Astrocyte (in vitro differentiated cells and primary cell): ENCODE results near the gene NR1H3. TPM values are rescaled to one million over a fixed set of nuclear protein-coding genes. Genes with fewer than 3 reads are reported as not detected.

ENCODE experiments used
- DNase-seq: peaks from one replicate; pipeline ENCODE4 v3.0.0-alpha.2; 2010; ENCODE audit warnings: low read depth
- FAIRE-seq: peaks from 2 replicates; lab custom pipeline; 2011; peaks lifted over from hg19 to GRCh38; lab: Jason Lieb, UNC
- H2AFZ ChIP-seq: 2 replicates; pipeline ENCODE4 v1.6.0; 2012; ENCODE audit warnings: low read depth, low read length, inconsistent platforms
- H3K27ac ChIP-seq: 2 replicates; pipeline ENCODE4 v1.5.1; 2011; ENCODE audit warnings: low read depth, low read length, inconsistent platforms
- H3K27me3 ChIP-seq: 2 replicates; pipeline ENCODE4 v1.6.0; 2011; ENCODE audit warnings: low read length, inconsistent platforms; ENCODE audit not compliant: insufficient read depth
- H3K36me3 ChIP-seq: 2 replicates; pipeline ENCODE4 v1.5.1; 2011; ENCODE audit warnings: low read length, inconsistent platforms; ENCODE audit not compliant: insufficient read depth
- H3K4me1 ChIP-seq: 2 replicates; pipeline ENCODE4 v1.5.1; 2011; ENCODE audit warnings: low read length, inconsistent platforms; ENCODE audit not compliant: insufficient read depth
- H3K4me2 ChIP-seq: 2 replicates; pipeline ENCODE4 v1.6.0; 2012; ENCODE audit warnings: low read length, inconsistent platforms
- H3K4me3 ChIP-seq: 2 replicates; pipeline ENCODE4 v1.5.1; 2011; ENCODE audit warnings: low read depth, mild to moderate bottlenecking, low read length, inconsistent platforms; ENCODE audit not compliant: insufficient read depth
- H3K79me2 ChIP-seq: 2 replicates; pipeline ENCODE4 v1.6.0; 2012; ENCODE audit warnings: mild to moderate bottlenecking, low read length, inconsistent platforms; ENCODE audit not compliant: insufficient read depth
- H3K9ac ChIP-seq: 2 replicates; pipeline ENCODE4 v1.6.0; 2012; ENCODE audit warnings: mild to moderate bottlenecking, low read length, inconsistent platforms
- H3K9me3 ChIP-seq: 2 replicates; pipeline ENCODE4 v1.5.1; 2012; ENCODE audit warnings: low read depth, mild to moderate bottlenecking, low read length, inconsistent platforms; ENCODE audit not compliant: insufficient read depth
- H4K20me1 ChIP-seq: 2 replicates; pipeline ENCODE4 v1.6.0; 2012; ENCODE audit warnings: low read length, inconsistent platforms; ENCODE audit not compliant: insufficient read depth
- H3K27ac Mint-ChIP-seq: one replicate; pipeline ENCODE4 v1.8.0; 2021; ENCODE audit warnings: mild to moderate bottlenecking, mixed read lengths; ENCODE audit not compliant: unreplicated experiment
- H3K27me3 Mint-ChIP-seq: one replicate; pipeline ENCODE4 v1.8.0; 2021; ENCODE audit warnings: low read depth, mixed read lengths; ENCODE audit not compliant: unreplicated experiment
- H3K36me3 Mint-ChIP-seq: one replicate; pipeline ENCODE4 v1.8.0; 2021; ENCODE audit warnings: low read depth, mixed read lengths; ENCODE audit not compliant: unreplicated experiment
- H3K4me1 Mint-ChIP-seq: one replicate; pipeline ENCODE4 v1.8.0; 2021; ENCODE audit warnings: low read depth, mixed read lengths; ENCODE audit not compliant: unreplicated experiment
- H3K4me3 Mint-ChIP-seq: one replicate; pipeline ENCODE4 v1.8.0; 2021; ENCODE audit warnings: mild to moderate bottlenecking, moderate library complexity, mixed read lengths; ENCODE audit not compliant: unreplicated experiment
- H3K9me3 Mint-ChIP-seq: one replicate; pipeline ENCODE4 v1.8.0; 2021; ENCODE audit warnings: mild to moderate bottlenecking, mixed read lengths; ENCODE audit not compliant: unreplicated experiment
- CTCF ChIP-seq: IDR thresholded peaks from 2 replicates; pipeline ENCODE4 v1.5.1; 2011; ENCODE audit warnings: low read depth, mild to moderate bottlenecking, inconsistent platforms, low read length, moderate library complexity; ENCODE audit not compliant: insufficient read depth
- EZH2 ChIP-seq: IDR thresholded peaks from 2 replicates; pipeline ENCODE4 v1.6.1; 2012; ENCODE audit warnings: mild to moderate bottlenecking, low read length, inconsistent platforms; ENCODE audit not compliant: insufficient read depth
- total RNA-seq: library from RNA; stranded (reverse); gene quantifications from 2 replicates; pipeline ENCODE4 v1.2.1, GENCODE V29; 2021

Gene NR1H3
- total RNA-seq, 1 donor from 2014 or later, result 11.2 TPM

GRCh38 chr11:47317064-47317828 lies 59.5 kb downstream of the NR1H3 start:
- Histone ChIP-seq H3K4me2 (no peak overlapping the region), H3K4me1 (no peaks in the 10 kb centered on the region), H3K27me3 (no peaks in the 10 kb centered on the region), H3K9me3 (no peaks in the 10 kb centered on the region), H4K20me1 (no peaks in the 10 kb centered on the region), H3K9ac (no peak overlapping the region), H2AFZ (no peak overlapping the region), H3K79me2 (no peaks in the 10 kb centered on the region), H3K27ac (no peak overlapping the region), H3K36me3 (peaks cover 8% of the 10 kb centered on the region), H3K4me3 (no peak overlapping the region)
- H3K27me3 Mint-ChIP-seq, result no peaks in the 10 kb centered on the region
- no peak overlapping the region for H3K27ac Mint-ChIP-seq
- H3K9me3 Mint-ChIP-seq, result no peaks in the 10 kb centered on the region
- peaks cover 1% of the 10 kb centered on the region for H3K36me3 Mint-ChIP-seq
- H3K4me3 Mint-ChIP-seq, result no peak overlapping the region
- no peaks in the 10 kb centered on the region for H3K4me1 Mint-ChIP-seq
- DNase-seq (no peak), FAIRE-seq (no peak)
- TF ChIP-seq EZH2 (no peak), CTCF (no peak)

- Histone ChIP-seq H3K9ac (no peak overlapping the region), H3K79me2 (no peaks in the 10 kb centered on the region), H3K9me3 (no peaks in the 10 kb centered on the region), H3K36me3 (peaks cover 8% of the 10 kb centered on the region), H3K4me2 (no peak overlapping the region), H3K27me3 (no peaks in the 10 kb centered on the region), H3K4me3 (no peak overlapping the region), H2AFZ (no peak overlapping the region), H3K27ac (no peak overlapping the region), H4K20me1 (no peaks in the 10 kb centered on the region), H3K4me1 (no peaks in the 10 kb centered on the region)
- Mint-ChIP-seq H3K27me3 (no peaks in the 10 kb centered on the region), H3K4me1 (no peaks in the 10 kb centered on the region), H3K27ac (no peak overlapping the region), H3K9me3 (no peaks in the 10 kb centered on the region), H3K4me3 (no peak overlapping the region), H3K36me3 (peaks cover 1% of the 10 kb centered on the region)
- DNase-seq, result no peak
- no peak for TF ChIP-seq CTCF
- no peak for TF ChIP-seq EZH2
- no peak for FAIRE-seq
These were observed 60.4 kb downstream of the NR1H3 start for GRCh38 chr11:47318166-47318565.

Other genes starting within 250 kb of the NR1H3 start
- 46.3 and 51.0 TPM in 2 replicates for gene ARFGAP2, start 81.1 kb upstream of the NR1H3 start, total RNA-seq
- 34.3 and 35.6 TPM in 2 replicates for gene PACSIN3, start 71.6 kb upstream of the NR1H3 start, total RNA-seq
- 40.0 and 47.0 TPM in 2 replicates for gene DDB2, start 43.0 kb upstream of the NR1H3 start, total RNA-seq
- gene ACP2, start 9.2 kb upstream of the NR1H3 start, total RNA-seq, result 40.8 and 42.2 TPM in 2 replicates
- gene MADD, start 12.1 kb downstream of the NR1H3 start, total RNA-seq, result 22.9 and 24.1 TPM in 2 replicates
- gene MYBPC3, start 94.7 kb downstream of the NR1H3 start, total RNA-seq, result not detected in 2 replicates
- gene SPI1, start 120.6 kb downstream of the NR1H3 start, total RNA-seq, result not detected in 2 replicates
- 76.6 and 92.7 TPM in 2 replicates for gene SLC39A13, start 150.6 kb downstream of the NR1H3 start, total RNA-seq
- gene PSMC3, start 168.4 kb downstream of the NR1H3 start, total RNA-seq, result 124 and 130 TPM in 2 replicates
- 0.86 and 0.96 TPM in 2 replicates for gene RAPSN, start 191.1 kb downstream of the NR1H3 start, total RNA-seq